SK-N-SH (cell line): ENCODE results near the gene PHKA1. TPM values are rescaled to one million over a fixed set of nuclear protein-coding genes. Genes with fewer than 3 reads are reported as not detected.

Experiments used
- CTCF ChIA-PET: fragments of 300-600, 350-600 bp; formaldehyde crosslinking; extraction: SDS; loops from one replicate; lab custom pipeline; 2021; lab: Yijun Ruan, JAX
- POLR2A ChIA-PET: fragments of 350-600 bp; sonication (Branson Sonifier 250); formaldehyde crosslinking; extraction: SDS; loops from one replicate; lab custom pipeline; 2020; ENCODE audit warnings: antibody characterized with exemption, inconsistent platforms; lab: Yijun Ruan, JAX
- DNase-seq: peaks from one replicate; pipeline ENCODE4 v3.0.0; 2012
- H2AFZ ChIP-seq: fragments of 200-600 bp; sonication (generic); 2 replicates; pipeline ENCODE4 v1.8.1; 2016; ENCODE audit warnings: antibody characterized with exemption, mild to moderate bottlenecking, low read depth
- H3F3A ChIP-seq: fragments of 200-600 bp; sonication (generic); replicated peaks from 2 replicates; pipeline ENCODE3; 2016; ENCODE audit warnings: antibody characterized with exemption, mild to moderate bottlenecking; ENCODE audit not compliant: insufficient read depth
- H3K27ac ChIP-seq, 2 experiments: fragments of 200-500 bp in 1 of 2; fragments of 200-600 bp in 1 of 2; sonication (Bioruptor generic) in 1 of 2; sonication (generic), shearing (Covaris generic) in 1 of 2; 2 replicates each; pipeline versions ENCODE4 v1.5.1 to v1.6.1; 2014 to 2016; ENCODE audit warnings: low read depth in 2 of 2, inconsistent platforms in 1 of 2, low read length in 1 of 2, mild to moderate bottlenecking in 1 of 2, mixed read lengths in 1 of 2
- H3K27me3 ChIP-seq: fragments of 200-600 bp; sonication (generic), shearing (Covaris generic); 2 replicates; pipeline ENCODE4 v1.6.1; 2016; ENCODE audit warnings: mixed run types; ENCODE audit not compliant: insufficient read depth
- H3K36me3 ChIP-seq, 2 experiments: fragments of 200-500 bp in 1 of 2; fragments of 200-600 bp in 1 of 2; sonication (Bioruptor generic) in 1 of 2; sonication (generic) in 1 of 2; replicated peaks in 1 of 2; 2 replicates each; pipeline versions ENCODE3 to v1.5.1; 2014 to 2016; ENCODE audit warnings: low read length in 1 of 2, mild to moderate bottlenecking in 1 of 2; ENCODE audit not compliant: insufficient read depth in 2 of 2, control insufficient read depth in 1 of 2
- H3K4me1 ChIP-seq, 2 experiments: fragments of 200-500 bp in 1 of 2; fragments of 200-600 bp in 1 of 2; sonication (Bioruptor generic) in 1 of 2; sonication (generic), shearing (Covaris generic) in 1 of 2; 2 replicates each; pipeline versions ENCODE4 v1.5.1 to v1.6.1; 2014 to 2016; ENCODE audit warnings: low read depth in 1 of 2, low read length in 1 of 2, mixed run types in 1 of 2; ENCODE audit not compliant: insufficient read depth in 2 of 2, control insufficient read depth in 1 of 2
- H3K4me2 ChIP-seq: fragments of 200-600 bp; sonication (generic), shearing (Covaris generic); 2 replicates; pipeline ENCODE4 v1.6.1; 2017; ENCODE audit warnings: mixed run types
- H3K4me3 ChIP-seq, 2 experiments: fragments of 200-500 bp in 1 of 2; fragments of 200-600 bp in 1 of 2; sonication (Bioruptor generic) in 1 of 2; sonication (generic), shearing (Covaris generic) in 1 of 2; 2 replicates each; pipeline versions ENCODE4 v1.5.1 to v1.8.1; 2014 to 2016; ENCODE audit warnings: low read depth in 2 of 2, inconsistent platforms in 1 of 2, low read length in 1 of 2, mild to moderate bottlenecking in 1 of 2, mixed read lengths in 1 of 2, moderate library complexity in 1 of 2
- H3K79me2 ChIP-seq: fragments of 200-600 bp; sonication (generic); 2 replicates; pipeline ENCODE4 v1.8.1; 2017; ENCODE audit warnings: mild to moderate bottlenecking; ENCODE audit not compliant: insufficient read depth
- H3K9ac ChIP-seq: fragments of 200-600 bp; sonication (generic); 2 replicates; pipeline ENCODE4 v1.6.1; 2017; ENCODE audit warnings: mixed run types
- H3K9me2 ChIP-seq: fragments of 200-600 bp; sonication (generic); 2 replicates; pipeline ENCODE4 v1.6.1; 2017; ENCODE audit warnings: mixed run types
- H3K9me3 ChIP-seq: fragments of 200-600 bp; sonication (generic); 2 replicates; pipeline ENCODE4 v1.6.1; 2017; ENCODE audit warnings: mixed run types, mild to moderate bottlenecking, moderate library complexity
- H4K20me1 ChIP-seq: fragments of 200-600 bp; sonication (generic); 2 replicates; pipeline ENCODE4 v1.6.1; 2017; ENCODE audit warnings: mild to moderate bottlenecking, mixed run types; ENCODE audit not compliant: insufficient read depth
- ELF1 ChIP-seq: IDR thresholded peaks from 2 replicates; pipeline ENCODE4 v1.4.0; 2012
- EP300 ChIP-seq, 2 experiments: IDR thresholded peaks; 2 replicates each; pipeline versions ENCODE4 v1.4.0 to v1.6.1; 2012; ENCODE audit warnings: borderline replicate concordance in 1 of 2, low read depth in 1 of 2, low read length in 1 of 2
- EZH2phosphoT487 ChIP-seq: fragments of 200-600 bp; sonication (generic); IDR thresholded peaks from 2 replicates; pipeline ENCODE4 v1.6.1; 2017; ENCODE audit warnings: low read depth, mixed run types, mild to moderate bottlenecking, antibody characterized with exemption, moderate library complexity, borderline replicate concordance
- GABPA ChIP-seq: IDR thresholded peaks from 2 replicates; pipeline ENCODE4 v1.4.0; 2012; ENCODE audit warnings: low read depth, mild to moderate bottlenecking
- GATA2 ChIP-seq: sonication (generic); formaldehyde crosslinking; IDR thresholded peaks from 2 replicates; pipeline ENCODE4 v1.5.0; 2020; ENCODE audit warnings: mild to moderate bottlenecking, missing genetic modification reagents
- JUND ChIP-seq: IDR thresholded peaks from 2 replicates; pipeline ENCODE4 v1.4.0; 2012
- MEF2A ChIP-seq: IDR thresholded peaks from 2 replicates; pipeline ENCODE4 v1.4.0; 2012; ENCODE audit warnings: low read depth, borderline replicate concordance
- NFIC ChIP-seq: IDR thresholded peaks from 2 replicates; pipeline ENCODE4 v1.4.0; 2012; ENCODE audit warnings: borderline replicate concordance
- NRF1 ChIP-seq: IDR thresholded peaks from 2 replicates; pipeline ENCODE4 v1.6.1; 2012; ENCODE audit warnings: low read depth, mild to moderate bottlenecking, low read length
- POLR2AphosphoS5 ChIP-seq: IDR thresholded peaks from 2 replicates; pipeline ENCODE4 v1.6.1; 2012; ENCODE audit warnings: low read depth, low read length
- RCOR1 ChIP-seq: fragments of 150-350 bp; IDR thresholded peaks from 2 replicates; pipeline ENCODE4 v1.6.1; 2017; ENCODE audit warnings: antibody characterized with exemption, low read length
- RXRA ChIP-seq: IDR thresholded peaks from 2 replicates; pipeline ENCODE4 v1.4.0; 2012; ENCODE audit warnings: low read depth, mild to moderate bottlenecking, borderline replicate concordance
- TAF1 ChIP-seq: IDR thresholded peaks from 2 replicates; pipeline ENCODE4 v1.6.1; 2012; ENCODE audit warnings: low read depth, mild to moderate bottlenecking, low read length, moderate library complexity, borderline replicate concordance
- TEAD4 ChIP-seq: IDR thresholded peaks from 2 replicates; pipeline ENCODE4 v1.4.0; 2012; ENCODE audit warnings: mild to moderate bottlenecking, borderline replicate concordance; ENCODE audit not compliant: insufficient read depth
- YY1 ChIP-seq: IDR thresholded peaks from 2 replicates; pipeline ENCODE4 v1.4.0; 2012; ENCODE audit warnings: low read depth, mild to moderate bottlenecking
- WGBS: methylation state at CpG from one replicate; pipeline ENCODE4 v1.1.6; 2017; ENCODE audit warnings: low lambda C conversion rate; 5-methylcytosine and 5-hydroxymethylcytosine counted together
- polyA plus RNA-seq, 3 experiments: library from polyadenylated mRNA; depleted of rRNA; stranded (reverse); fragments of >200 nt; gene quantifications; 2 replicates each; pipeline ENCODE4 v1.2.3, GENCODE V29; 2012
- TF ChIP-seq, protein P1 (sequence below): IDR thresholded peaks from 2 replicates; pipeline ENCODE4 v1.6.1; 2012; ENCODE audit warnings: mild to moderate bottlenecking, low read depth, low read length, moderate library complexity
- TF ChIP-seq, protein P2 (sequence below): IDR thresholded peaks from 2 replicates; pipeline ENCODE4; 2012
- TF ChIP-seq, protein P3 (sequence below): fragments of 150-350 bp; IDR thresholded peaks from 2 replicates; pipeline ENCODE4 v1.6.1; 2017; ENCODE audit warnings: antibody characterized with exemption, low read length, low read depth, borderline replicate concordance
- TF ChIP-seq, protein P4 (sequence below): IDR thresholded peaks from 2 replicates; pipeline ENCODE4 v1.4.0; 2012; ENCODE audit warnings: low read depth, borderline replicate concordance

The PHKA1 gene
- polyA plus RNA-seq, 1 of the 3 experiments (the other 2 are of a cell fraction): 4.8 TPM

DNA sequence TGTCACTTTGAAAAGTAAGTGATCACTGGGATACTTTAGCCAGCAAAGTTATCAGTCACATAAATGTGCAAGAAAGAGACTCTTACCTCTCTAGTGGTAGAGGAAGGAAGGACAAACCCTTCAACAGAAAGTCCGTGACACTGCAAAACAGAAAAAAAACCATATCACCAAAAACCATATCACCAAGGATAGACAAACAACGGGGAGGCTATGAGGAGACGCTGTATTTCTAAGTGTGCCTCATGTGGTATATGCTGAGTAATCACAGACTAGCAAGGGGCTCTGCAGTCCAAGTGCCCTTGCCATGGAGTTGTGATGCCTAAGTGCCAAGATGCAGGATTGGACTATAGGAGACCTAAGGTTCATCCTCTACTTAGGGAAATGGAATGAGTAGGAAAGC, 129.9 kb downstream of the PHKA1 start:
- DNase-seq: no peak
- H3K79me2 ChIP-seq: no peaks in the 10 kb centered on the region
- H3K9me3 ChIP-seq: no peaks in the 10 kb centered on the region
- H4K20me1 ChIP-seq: no peaks in the 10 kb centered on the region
- CTCF ChIA-PET: no interaction called here
- H2AFZ ChIP-seq: no peak overlapping the region
- H3K4me1 ChIP-seq: no peaks in the 10 kb centered on the region
- no peaks in the 10 kb centered on the region for H3K9me2 ChIP-seq
- POLR2A ChIA-PET: no interaction called here
- H3K36me3 ChIP-seq: peaks cover 0 to 3% of the 10 kb centered on the region in 2 experiments
- TF ChIP-seq TAF1 (no peak), TEAD4 (no peak), ELF1 (no peak), EZH2phosphoT487 (no peak), RCOR1 (no peak), POLR2AphosphoS5 (no peak), NRF1 (no peak), JUND (no peak), NFIC (no peak), RXRA (no peak), GATA2 (CRISPR knock-in tag) (no peak), GABPA (no peak), MEF2A (no peak), YY1 (no peak), EP300 (IDR thresholded peaks at IDR 0.05; ENCODE audit: borderline replicate concordance in 1 of 2, low read depth in 1 of 2, low read length in 1 of 2) (no peak)
- TF ChIP-seq, protein P1, sequence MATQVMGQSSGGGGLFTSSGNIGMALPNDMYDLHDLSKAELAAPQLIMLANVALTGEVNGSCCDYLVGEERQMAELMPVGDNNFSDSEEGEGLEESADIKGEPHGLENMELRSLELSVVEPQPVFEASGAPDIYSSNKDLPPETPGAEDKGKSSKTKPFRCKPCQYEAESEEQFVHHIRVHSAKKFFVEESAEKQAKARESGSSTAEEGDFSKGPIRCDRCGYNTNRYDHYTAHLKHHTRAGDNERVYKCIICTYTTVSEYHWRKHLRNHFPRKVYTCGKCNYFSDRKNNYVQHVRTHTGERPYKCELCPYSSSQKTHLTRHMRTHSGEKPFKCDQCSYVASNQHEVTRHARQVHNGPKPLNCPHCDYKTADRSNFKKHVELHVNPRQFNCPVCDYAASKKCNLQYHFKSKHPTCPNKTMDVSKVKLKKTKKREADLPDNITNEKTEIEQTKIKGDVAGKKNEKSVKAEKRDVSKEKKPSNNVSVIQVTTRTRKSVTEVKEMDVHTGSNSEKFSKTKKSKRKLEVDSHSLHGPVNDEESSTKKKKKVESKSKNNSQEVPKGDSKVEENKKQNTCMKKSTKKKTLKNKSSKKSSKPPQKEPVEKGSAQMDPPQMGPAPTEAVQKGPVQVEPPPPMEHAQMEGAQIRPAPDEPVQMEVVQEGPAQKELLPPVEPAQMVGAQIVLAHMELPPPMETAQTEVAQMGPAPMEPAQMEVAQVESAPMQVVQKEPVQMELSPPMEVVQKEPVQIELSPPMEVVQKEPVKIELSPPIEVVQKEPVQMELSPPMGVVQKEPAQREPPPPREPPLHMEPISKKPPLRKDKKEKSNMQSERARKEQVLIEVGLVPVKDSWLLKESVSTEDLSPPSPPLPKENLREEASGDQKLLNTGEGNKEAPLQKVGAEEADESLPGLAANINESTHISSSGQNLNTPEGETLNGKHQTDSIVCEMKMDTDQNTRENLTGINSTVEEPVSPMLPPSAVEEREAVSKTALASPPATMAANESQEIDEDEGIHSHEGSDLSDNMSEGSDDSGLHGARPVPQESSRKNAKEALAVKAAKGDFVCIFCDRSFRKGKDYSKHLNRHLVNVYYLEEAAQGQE: no peak
- TF ChIP-seq, protein P2, sequence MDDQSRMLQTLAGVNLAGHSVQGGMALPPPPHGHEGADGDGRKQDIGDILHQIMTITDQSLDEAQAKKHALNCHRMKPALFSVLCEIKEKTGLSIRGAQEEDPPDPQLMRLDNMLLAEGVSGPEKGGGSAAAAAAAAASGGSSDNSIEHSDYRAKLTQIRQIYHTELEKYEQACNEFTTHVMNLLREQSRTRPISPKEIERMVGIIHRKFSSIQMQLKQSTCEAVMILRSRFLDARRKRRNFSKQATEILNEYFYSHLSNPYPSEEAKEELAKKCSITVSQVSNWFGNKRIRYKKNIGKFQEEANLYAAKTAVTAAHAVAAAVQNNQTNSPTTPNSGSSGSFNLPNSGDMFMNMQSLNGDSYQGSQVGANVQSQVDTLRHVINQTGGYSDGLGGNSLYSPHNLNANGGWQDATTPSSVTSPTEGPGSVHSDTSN: no peak
- TF ChIP-seq, protein P3, sequence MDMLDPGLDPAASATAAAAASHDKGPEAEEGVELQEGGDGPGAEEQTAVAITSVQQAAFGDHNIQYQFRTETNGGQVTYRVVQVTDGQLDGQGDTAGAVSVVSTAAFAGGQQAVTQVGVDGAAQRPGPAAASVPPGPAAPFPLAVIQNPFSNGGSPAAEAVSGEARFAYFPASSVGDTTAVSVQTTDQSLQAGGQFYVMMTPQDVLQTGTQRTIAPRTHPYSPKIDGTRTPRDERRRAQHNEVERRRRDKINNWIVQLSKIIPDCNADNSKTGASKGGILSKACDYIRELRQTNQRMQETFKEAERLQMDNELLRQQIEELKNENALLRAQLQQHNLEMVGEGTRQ: no peak
- TF ChIP-seq, protein P4, sequence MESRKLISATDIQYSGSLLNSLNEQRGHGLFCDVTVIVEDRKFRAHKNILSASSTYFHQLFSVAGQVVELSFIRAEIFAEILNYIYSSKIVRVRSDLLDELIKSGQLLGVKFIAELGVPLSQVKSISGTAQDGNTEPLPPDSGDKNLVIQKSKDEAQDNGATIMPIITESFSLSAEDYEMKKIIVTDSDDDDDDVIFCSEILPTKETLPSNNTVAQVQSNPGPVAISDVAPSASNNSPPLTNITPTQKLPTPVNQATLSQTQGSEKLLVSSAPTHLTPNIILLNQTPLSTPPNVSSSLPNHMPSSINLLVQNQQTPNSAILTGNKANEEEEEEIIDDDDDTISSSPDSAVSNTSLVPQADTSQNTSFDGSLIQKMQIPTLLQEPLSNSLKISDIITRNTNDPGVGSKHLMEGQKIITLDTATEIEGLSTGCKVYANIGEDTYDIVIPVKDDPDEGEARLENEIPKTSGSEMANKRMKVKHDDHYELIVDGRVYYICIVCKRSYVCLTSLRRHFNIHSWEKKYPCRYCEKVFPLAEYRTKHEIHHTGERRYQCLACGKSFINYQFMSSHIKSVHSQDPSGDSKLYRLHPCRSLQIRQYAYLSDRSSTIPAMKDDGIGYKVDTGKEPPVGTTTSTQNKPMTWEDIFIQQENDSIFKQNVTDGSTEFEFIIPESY: no peak
- no peak overlapping the region for H3K27ac ChIP-seq
- H3K9ac ChIP-seq: no peak overlapping the region
- no peak overlapping the region for H3K4me2 ChIP-seq
- no peaks in the 10 kb centered on the region for H3F3A ChIP-seq
- 47% methylated on average over 3 of the region's 3 CpGs for WGBS
- no peak overlapping the region for H3K4me3 ChIP-seq
- H3K27me3 ChIP-seq: no peaks in the 10 kb centered on the region
